Gastrocnemius medialis (tissue), 4 donors: Measurements from ENCODE around the gene DPP8.

Source experiments
- CTCF ChIP-seq, 5 experiments: fragments of 450-650 bp in 3 of 5; fragments of 200-600 bp in 2 of 5; sonication (generic) in 2 of 5; IDR thresholded peaks in 4 of 5; conservative IDR thresholded peaks in 1 of 5; 1 replicate in 4 of 5; 2 replicates in 1 of 5; pipeline ENCODE4 v1.5.1; 2016 to 2019; ENCODE audit warnings: antibody characterized with exemption in 5 of 5, mild to moderate bottlenecking in 3 of 5, moderate library complexity in 3 of 5
- POLR2A ChIP-seq, 2 donors: fragments of 450-650 bp; IDR thresholded peaks; one replicate each; pipeline ENCODE4 v1.6.1; 2017; ENCODE audit warnings: antibody characterized with exemption in 2 of 2, mild to moderate bottlenecking in 2 of 2, moderate library complexity in 2 of 2

GRCh38 chr15:65559941-65560340 lies 42.5 kb upstream of the DPP8 start:
- TF ChIP-seq CTCF (IDR thresholded peaks at IDR 0.05 in 4 of 5, conservative IDR thresholded peaks at IDR 0.05 in 1 of 5) = no peak
- TF ChIP-seq POLR2A (IDR thresholded peaks at IDR 0.05) = no peak
